Measurements from ENCODE around the gene RUVBL2.
"Not testable (repeated sequence)": the region's sequence is repeated elsewhere in the genome, so short reads cannot be mapped to it uniquely, and the experiment has no call there.

RUVBL2 gene

DNA sequence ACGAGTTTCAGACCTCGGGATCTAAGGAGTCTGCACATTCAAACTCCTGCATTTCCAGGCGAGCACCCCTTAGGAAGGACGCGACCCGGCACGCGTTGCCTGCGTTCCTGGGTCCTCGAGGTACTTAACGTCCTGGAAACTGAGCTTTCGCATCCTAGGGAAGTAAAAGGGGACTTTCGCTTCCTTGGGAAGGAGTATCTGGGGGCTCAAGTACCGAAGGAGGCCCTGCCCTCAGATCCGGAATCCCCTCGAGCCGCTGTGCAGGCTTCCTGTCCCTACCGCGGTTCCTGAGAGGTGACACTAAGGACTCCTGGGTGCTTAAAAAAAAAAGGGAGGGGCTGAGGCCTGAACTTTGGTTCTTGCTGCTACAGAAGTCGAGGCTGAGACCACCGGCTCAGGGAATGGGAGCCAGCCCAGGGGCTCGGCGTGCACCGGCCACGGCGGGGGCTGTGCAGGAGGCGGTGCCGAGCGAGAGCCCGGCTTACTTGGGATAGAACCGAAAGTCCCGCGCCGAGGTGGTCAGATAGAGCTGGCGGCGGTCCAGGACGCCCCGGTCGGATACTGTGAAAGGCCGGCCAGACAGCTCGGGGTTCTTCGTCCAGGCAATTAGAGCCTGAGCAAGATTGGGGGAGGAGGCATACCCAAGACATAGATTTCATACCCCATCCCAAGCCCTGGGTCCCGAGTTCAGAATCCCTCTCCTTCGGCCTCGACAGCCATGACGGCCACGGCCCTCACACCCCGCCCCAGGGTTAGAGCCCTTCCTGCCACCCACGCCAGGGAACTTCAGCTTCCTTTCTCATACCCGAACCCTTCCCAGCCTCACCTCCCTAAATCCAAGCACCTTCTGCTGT, 24.9 kb downstream of the RUVBL2 start:
- DNase-seq (ENCODE audit: low read depth in 2 of 2): not testable (repeated sequence)

DNA sequence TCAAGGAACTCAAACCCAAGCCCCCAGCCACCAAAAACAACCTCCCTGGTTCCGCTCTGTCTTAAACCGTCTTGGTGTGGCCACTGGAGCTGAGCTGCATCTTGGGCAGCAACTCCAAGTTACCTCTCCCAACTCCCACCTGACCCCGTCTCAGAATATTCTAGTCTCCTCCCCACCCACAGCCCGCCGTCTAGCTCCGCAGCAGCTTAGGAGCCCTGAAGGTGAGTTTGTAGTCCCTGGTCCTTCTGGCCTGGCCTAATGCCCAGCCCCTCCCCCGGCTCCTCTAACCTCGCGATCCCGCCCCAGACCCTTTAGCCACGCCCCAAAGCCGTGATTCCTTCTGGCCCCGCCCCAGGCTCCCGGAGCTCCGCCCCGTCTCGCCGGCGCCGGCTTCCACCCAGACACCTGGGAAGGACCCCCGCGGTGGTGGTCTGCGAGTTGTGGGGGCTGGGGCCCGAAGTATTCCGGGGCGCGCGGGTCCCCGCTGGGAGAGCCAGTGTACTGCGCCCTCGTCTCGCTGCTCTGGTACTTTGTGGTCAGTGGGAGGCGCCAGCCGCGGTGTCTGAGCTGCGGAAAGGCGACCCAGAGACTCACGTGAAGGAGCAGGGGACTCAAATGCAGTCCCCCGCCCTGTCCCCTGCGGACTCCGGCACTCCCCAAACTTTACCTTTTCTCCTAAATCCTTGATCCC, 25.7 kb downstream of the RUVBL2 start:
- peak in 1 of 2 donors; percentile 48 for DNase-seq (ENCODE audit: low read depth in 2 of 2)

DNA sequence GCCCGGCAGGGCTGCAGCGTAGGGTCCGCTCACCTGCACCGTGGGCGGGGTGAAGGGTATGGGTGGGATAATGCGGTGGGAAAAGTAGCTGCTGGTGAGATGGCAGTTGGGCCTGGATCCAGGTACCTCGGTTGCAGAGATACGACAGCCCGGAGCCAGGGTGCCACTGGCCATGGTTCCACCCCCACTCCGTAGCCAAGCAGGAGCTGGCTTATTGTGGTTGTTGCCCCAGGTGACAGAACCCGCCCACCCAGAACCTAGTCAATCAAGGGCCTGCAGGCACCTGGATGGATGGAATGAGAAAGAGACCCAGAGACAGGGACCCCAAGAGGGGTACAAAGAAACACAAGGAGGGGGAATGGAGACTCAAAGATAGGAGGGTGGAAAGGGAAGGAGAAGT, 26.7 kb downstream of the RUVBL2 start:
- no peak for DNase-seq (ENCODE audit: low read depth in 2 of 2)

- no peak for DNase-seq (ENCODE audit: low read depth in 2 of 2)
Observed at GRCh38 chr19:49020931-49021895, 27.5 kb downstream of the RUVBL2 start.

- DNase-seq (ENCODE audit: low read depth in 2 of 2): no peak
Observed at GRCh38 chr19:49022116-49022515, 28.4 kb downstream of the RUVBL2 start.

DNA sequence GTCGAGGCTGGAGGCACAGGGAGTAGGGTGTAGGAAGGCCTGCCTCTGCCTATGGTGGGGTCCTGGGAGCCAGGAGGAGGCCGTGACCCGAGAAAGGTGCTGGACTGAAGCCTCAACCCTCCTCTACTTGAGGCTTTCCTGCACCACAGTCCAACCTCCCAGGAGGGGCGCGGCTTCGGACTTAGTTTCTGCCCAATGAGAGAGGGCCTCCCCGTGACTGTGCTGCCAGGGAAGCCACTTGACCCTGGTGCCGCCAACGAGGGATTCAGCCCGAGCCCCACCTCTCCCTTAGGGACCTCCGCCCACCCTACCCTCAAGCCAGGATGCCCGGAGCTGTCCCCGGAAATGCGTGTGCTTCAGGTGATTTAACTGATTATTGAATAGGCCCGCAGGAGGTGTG, 30.5 kb downstream of the RUVBL2 start, which contains the start of gene CGB3:
Gene CGB3, minus strand, starts transcription at position 101 of the 400 bp plus-strand sequence. CDS start 362 bp downstream, outside the sequence.
- not testable (repeated sequence) for DNase-seq (ENCODE audit: low read depth in 2 of 2)

- not testable (repeated sequence) for DNase-seq (ENCODE audit: low read depth in 2 of 2)
Observed at GRCh38 chr19:49025088-49025487, 31.4 kb downstream of the RUVBL2 start.

DNA sequence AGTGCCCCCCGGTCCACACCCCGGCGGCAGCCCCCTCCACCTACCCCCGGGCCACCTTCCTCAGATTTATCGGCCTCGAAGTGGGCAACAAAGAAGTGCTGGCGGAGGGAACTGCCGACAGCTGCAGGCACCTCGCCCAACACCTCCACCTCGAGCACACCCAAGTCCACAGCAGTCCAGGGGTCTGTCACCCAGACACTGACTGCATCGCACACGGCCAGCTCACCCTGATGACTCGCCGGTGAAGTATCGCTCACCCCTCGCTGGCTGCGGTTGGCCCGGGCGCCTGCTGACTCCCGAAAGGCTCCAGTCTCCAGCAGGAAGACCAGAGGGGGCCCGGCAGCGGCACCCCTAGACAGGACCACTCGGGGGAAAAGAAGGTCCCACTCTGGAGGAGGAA, 31.9 kb downstream of the RUVBL2 start:
- DNase-seq (ENCODE audit: low read depth in 2 of 2): not testable (repeated sequence)

- not testable (repeated sequence) for DNase-seq (ENCODE audit: low read depth in 2 of 2)
Observed at GRCh38 chr19:49028686-49029085, 35.0 kb downstream of the RUVBL2 start.

- DNase-seq (ENCODE audit: low read depth in 2 of 2): not testable (repeated sequence)
Observed at GRCh38 chr19:49029749-49030148, 36.1 kb downstream of the RUVBL2 start.

DNA sequence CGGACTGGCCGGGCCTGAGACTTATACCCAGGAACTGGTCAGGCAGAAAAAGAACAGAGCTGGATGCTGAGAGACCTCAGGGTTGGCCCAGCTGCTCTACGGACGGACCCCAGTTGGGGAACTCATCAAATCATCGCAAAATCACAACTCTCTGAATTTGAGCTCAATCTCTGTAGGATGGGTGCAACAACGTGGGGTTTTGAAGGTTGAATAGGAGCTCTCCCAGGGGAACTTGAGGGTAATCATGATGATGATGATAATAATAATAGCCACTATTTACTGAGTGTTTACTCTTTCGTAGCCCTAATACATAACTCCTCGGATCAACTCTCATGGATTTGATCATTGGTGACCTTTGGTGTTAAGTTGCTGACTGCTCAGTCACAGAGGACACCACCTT, 36.6 kb downstream of the RUVBL2 start:
- DNase-seq (ENCODE audit: low read depth in 2 of 2): not testable (repeated sequence)

DNA sequence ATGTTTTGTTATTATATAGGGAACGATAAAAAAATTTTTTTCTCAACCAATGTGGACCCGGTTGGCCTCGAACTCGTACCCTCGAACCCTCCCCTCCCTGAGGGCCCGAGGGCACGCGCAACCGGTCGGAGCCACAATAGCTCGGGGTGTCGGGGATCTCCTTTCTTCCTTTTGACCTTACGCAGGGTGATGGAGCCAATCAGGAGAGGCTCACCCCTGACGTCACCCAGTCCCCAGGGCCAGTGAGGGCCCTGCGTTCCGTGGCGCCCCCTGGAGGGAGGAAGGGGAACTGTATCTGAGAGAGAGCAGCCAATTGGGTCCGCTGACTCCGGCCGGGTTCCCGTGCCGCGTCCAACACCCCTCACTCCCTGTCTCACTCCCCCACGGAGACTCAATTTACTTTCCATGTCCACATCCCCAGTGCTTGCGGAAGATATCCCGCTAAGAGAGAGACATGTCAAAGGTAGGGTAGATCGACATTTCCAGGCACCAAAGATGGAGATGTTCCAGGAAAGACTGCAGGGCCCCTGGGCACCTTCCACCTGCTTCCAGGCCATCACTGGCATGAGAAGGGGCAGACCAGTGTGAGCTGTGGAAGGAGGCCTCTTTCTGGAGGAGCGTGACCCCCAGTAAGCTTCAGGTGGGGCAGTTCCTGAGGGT, 38.1 kb downstream of the RUVBL2 start, which contains the start of gene CGB2:
Gene CGB2, plus strand, starts transcription at position 249 of the 660 bp plus-strand sequence. Its CDS starts 206 bp downstream, at position 455.
- not testable (repeated sequence) for DNase-seq (ENCODE audit: low read depth in 2 of 2)

DNA sequence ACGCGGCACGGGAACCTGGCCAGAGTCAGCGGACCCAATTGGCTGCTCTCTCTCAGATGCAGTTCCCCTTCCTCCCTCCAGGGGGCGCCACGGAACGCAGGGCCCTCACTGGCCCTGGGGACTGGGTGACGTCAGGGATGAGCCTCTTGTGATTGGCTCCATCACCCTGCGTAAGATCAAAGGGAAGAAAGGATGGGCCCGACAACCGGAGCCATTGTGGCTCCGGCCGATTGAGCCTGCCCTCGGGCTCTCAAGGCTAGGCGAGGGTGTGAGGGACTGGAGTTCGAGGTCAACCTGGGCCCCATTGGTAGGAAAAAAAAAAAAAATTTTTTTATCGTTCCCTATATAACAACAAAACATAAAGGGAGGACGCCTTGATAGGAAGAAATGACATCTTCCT, 43.1 kb downstream of the RUVBL2 start, which contains the start of gene CGB1:
Gene CGB1, minus strand, starts transcription at position 81 of the 400 bp plus-strand sequence. CDS start 184 bp downstream, outside the sequence.
- not testable (repeated sequence) for DNase-seq (ENCODE audit: low read depth in 2 of 2)

GRCh38 chr19:49038111-49038510, 44.4 kb downstream of the RUVBL2 start:
- not testable (repeated sequence) for DNase-seq (ENCODE audit: low read depth in 2 of 2)

- DNase-seq (ENCODE audit: low read depth in 2 of 2): not testable (repeated sequence)
Observed at GRCh38 chr19:49038557-49039276, 45.0 kb downstream of the RUVBL2 start.

DNA sequence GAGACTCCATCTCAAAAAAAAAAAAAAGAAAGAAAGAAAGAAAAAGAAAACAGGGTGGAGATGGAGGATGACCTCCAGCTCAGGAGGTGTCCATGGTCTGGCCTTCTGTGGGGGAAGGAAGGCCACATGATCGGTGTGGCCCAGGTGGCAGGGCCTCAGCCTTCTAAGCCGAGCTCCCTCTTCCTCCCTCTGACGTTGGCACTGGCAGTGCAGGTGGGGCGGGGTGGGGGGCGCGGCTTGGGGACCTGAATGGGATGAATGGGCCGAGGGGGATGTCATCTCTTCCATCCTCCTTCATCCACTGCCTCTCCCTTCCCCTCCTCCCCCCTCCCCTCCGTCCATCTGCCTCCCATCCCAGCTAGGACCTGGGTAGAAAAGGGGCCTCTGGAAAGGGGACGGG, 46.0 kb downstream of the RUVBL2 start:
- not testable (repeated sequence) for DNase-seq (ENCODE audit: low read depth in 2 of 2)

GRCh38 chr19:49042177-49042576, 48.5 kb downstream of the RUVBL2 start:
- no peak for DNase-seq (ENCODE audit: low read depth in 2 of 2)

DNA sequence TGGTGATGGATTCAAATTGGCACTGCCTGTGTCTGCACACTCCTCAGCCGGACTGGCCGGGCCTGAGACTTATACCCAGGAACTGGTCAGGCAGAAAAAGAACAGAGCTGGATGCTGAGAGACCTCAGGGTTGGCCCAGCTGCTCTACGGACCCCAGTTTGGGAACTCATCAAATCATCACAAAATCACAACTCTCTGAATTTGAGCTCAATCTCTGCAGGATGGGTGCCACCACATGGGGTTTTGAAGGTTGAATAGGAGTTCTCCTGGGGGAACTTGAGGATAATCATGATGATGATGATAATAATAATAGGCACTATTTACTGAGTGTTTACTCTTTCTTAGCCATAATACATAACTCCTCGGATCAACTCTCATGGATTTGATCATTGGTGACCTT, 49.0 kb downstream of the RUVBL2 start:
- not testable (repeated sequence) for DNase-seq (ENCODE audit: low read depth in 2 of 2)

DNA sequence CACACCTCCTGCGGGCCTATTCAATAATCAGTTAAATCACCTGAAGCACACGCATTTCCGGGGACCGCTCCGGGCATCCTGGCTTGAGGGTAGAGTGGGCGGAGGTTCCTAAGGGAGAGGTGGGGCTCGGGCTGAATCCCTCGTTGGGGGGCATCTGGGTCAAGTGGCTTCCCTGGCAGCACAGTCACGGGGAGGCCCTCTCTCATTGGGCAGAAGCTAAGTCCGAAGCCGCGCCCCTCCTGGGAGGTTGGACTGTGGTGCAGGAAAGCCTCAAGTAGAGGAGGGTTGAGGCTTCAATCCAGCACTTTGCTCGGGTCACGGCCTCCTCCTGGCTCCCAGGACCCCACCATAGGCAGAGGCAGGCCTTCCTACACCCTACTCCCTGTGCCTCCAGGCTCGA, 49.9 kb downstream of the RUVBL2 start, which contains the start of gene CGB5:
Gene CGB5, plus strand, starts transcription at position 301 of the 400 bp plus-strand sequence. CDS start 362 bp downstream, outside the sequence.
- DNase-seq (ENCODE audit: low read depth in 2 of 2): not testable (repeated sequence)

DNA sequence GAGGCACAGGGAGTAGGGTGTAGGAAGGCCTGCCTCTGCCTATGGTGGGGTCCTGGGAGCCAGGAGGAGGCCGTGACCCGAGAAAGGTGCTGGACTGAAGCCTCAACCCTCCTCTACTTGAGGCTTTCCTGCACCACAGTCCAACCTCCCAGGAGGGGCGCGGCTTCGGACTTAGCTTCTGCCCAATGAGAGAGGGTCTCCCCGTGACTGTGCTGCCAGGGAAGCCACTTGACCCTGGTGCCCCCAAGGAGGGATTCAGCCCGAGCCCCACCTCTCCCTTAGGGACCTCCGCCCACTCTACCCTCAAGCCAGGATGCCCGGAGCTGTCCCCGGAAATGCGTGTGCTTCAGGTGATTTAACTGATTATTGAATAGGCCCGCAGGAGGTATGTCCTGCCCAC, 55.3 kb downstream of the RUVBL2 start, which contains the start of gene CGB8:
Gene CGB8, minus strand, starts transcription at position 101 of the 400 bp plus-strand sequence. CDS start 372 bp downstream, outside the sequence.
- not testable (repeated sequence) for DNase-seq (ENCODE audit: low read depth in 2 of 2)

All from stimulated activated CD4-positive, alpha-beta T cell treated with anti-CD3 and anti-CD28 coated beads, Interleukin-1b, Interleukin-23, amount 100 ng/mL, for 1 hour (primary cell).